ENCODE results near the gene TTLL12. TPM values are rescaled to one million over a fixed set of nuclear protein-coding genes. Genes with fewer than 3 reads are reported as not detected.

The TTLL12 gene
- total RNA-seq, 1 donor from 2014 or later, result 10.6 TPM

DNA sequence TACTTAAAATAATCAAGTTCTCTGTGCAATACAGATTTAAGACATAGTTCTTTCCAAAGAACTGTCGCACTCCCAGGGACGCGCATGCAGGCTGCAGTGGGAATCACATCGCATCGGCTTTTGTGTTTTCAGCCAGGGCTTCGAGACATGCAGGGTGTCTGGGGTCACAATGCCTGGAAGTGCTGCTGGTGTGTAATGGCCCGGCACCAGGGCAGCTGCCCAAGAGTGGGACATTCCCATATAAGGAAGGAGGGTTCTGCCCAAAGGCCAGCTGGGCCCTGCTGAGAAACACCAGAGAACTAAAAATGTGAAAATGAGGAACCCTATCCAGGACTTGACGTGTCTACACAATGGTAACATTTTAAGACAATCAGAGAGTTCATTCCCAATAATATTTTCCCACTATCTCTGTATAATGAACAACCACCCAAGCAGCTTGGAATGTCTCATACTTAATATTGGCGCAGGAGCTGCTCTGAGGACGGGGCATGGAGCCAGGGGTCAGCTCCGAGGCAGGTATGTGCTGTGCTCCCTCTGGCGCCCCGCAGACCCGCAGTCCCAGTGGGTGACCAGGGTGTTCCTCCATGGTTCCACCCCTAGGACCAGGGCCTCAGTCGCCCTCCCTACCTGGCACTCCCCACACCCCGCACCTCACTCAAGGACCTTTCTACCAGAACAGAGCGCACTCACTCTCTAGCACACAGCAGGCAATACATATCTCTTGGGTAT lies 55.0 kb downstream of the TTLL12 start:
- intact Hi-C loops (cut with DNase I), result no loop called here
- H3K36me3 ChIP-seq, result peaks cover 15 to 25% of the 10 kb centered on the region in 2 donors
- DNase-seq (ENCODE audit: low spot score in 2 of 2), result no peak
- TF ChIP-seq, protein P1, sequence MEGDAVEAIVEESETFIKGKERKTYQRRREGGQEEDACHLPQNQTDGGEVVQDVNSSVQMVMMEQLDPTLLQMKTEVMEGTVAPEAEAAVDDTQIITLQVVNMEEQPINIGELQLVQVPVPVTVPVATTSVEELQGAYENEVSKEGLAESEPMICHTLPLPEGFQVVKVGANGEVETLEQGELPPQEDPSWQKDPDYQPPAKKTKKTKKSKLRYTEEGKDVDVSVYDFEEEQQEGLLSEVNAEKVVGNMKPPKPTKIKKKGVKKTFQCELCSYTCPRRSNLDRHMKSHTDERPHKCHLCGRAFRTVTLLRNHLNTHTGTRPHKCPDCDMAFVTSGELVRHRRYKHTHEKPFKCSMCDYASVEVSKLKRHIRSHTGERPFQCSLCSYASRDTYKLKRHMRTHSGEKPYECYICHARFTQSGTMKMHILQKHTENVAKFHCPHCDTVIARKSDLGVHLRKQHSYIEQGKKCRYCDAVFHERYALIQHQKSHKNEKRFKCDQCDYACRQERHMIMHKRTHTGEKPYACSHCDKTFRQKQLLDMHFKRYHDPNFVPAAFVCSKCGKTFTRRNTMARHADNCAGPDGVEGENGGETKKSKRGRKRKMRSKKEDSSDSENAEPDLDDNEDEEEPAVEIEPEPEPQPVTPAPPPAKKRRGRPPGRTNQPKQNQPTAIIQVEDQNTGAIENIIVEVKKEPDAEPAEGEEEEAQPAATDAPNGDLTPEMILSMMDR (IDR thresholded peaks at IDR 0.05), result no peak
- no peaks in the 10 kb centered on the region for H3K27me3 ChIP-seq
- peaks cover 3 to 9% of the 10 kb centered on the region in 2 donors for H3K4me1 ChIP-seq
- H3K27ac ChIP-seq, result peak overlapping the region; percentile 21 to 69
- no peak overlapping the region for H3K4me3 ChIP-seq
- H3K9me3 ChIP-seq, result no peaks in the 10 kb centered on the region

DNA sequence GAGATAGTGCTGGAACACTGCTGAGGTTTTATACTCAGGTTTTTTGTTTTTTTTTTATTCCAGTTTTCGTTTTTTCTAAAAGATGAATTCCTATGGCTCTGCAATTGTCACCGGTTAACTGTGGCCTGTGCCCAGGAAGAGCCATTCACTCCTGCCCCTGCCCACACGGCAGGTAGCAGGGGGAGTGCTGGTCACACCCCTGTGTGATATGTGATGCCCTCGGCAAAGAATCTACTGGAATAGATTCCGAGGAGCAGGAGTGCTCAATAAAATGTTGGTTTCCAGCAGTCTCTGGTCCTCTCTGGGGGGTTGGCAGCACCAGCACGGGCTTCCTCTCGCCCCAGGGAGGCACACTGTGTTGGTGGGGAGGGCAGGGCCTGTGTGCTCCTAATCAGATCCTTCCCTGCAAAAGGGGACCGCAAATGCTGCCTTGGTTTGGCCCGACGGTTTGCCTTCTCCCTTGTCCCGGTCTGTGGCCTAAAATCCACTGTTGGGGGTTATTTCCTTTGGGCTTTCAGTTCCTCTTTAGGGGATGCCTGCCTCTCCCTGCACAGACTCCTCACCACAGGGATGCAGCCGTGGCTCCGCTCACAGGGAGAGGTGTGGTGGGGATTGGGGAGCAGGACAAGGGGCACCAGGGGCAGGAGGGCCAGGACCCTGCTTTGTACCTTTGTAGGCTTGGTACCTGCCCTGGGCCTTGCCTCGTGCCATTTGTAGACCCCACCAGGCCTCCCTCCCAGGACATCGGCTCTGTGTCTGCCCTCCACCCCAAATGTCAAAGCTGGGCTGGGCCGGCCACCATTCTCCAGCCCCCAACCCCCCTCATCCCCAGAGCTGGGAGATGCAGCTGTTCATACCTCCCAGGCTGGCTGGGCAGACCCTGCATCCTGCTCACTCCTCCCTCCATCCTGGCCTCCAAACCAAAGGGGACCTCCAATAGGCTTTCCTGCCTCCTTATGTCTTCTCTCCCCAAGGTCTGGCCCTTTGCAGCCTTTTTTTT lies 57.2 kb downstream of the TTLL12 start:
- intact Hi-C loops (cut with DNase I), result no loop called here
- Histone ChIP-seq H3K27me3 (no peaks in the 10 kb centered on the region), H3K36me3 (peaks cover 4 to 7% of the 10 kb centered on the region in 2 donors), H3K4me1 (peaks cover 3 to 9% of the 10 kb centered on the region in 2 donors), H3K27ac (no peak overlapping the region), H3K4me3 (no peak overlapping the region), H3K9me3 (no peaks in the 10 kb centered on the region)
- TF ChIP-seq, protein P1 (IDR thresholded peaks at IDR 0.05), result no peak
- DNase-seq (ENCODE audit: low spot score in 2 of 2), result no peak

DNA sequence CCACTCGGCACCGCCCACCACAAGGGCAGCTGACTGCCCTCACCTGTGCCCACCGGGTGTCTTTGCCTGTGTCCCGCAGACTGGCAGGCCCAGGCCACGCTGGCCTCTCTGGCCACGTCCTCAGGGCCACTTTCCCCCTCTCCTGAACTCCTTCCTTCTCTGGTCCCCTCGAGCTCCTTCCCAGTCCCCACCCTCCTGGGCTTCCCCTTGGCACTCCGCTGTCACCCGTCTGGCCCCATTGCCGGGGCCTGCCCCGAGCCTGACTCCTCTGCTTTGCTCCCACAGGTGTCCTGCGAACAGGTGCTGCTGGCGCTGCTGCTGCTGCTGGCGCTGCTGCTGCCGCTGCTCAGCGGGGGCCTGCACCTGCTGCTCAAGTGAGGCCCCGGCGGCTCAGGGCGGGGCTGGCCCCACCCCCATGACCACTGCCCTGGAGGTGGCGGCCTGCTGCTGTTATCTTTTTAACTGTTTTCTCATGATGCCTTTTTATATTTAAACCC lies 58.0 kb downstream of the TTLL12 start:
- intact Hi-C loops (cut with DNase I), result no loop called here
- Histone ChIP-seq H3K27ac (no peak overlapping the region), H3K36me3 (no peaks in the 10 kb centered on the region), H3K27me3 (no peaks in the 10 kb centered on the region), H3K4me1 (peaks cover 3 to 9% of the 10 kb centered on the region in 2 donors), H3K9me3 (no peaks in the 10 kb centered on the region), H3K4me3 (no peak overlapping the region)
- no peak for DNase-seq (ENCODE audit: low spot score in 2 of 2)
- TF ChIP-seq, protein P1 (IDR thresholded peaks at IDR 0.05), result no peak

DNA sequence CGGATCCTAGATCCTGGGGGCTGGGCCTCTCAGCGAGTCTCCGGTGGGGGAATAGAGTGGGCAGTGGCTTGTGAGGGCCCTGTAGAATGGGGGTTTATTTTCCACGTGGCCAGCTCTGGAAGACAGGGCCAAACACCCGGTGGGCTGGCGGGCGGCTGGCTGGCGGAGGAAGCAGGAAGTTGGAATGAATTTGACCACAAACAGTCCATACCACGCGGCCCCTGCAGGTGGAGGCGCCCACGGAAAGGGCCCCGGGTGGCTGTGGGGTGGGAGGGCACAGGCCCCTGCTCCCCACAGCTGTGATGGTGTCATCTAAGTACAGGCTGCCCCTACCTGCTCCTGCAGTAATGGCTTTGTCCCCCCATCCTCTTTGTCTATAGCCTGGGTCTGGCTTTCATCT lies 58.8 kb downstream of the TTLL12 start:
- intact Hi-C loops (cut with DNase I), result no loop called here
- no peaks in the 10 kb centered on the region for H3K36me3 ChIP-seq
- no peaks in the 10 kb centered on the region for H3K9me3 ChIP-seq
- no peak overlapping the region for H3K4me3 ChIP-seq
- no peaks in the 10 kb centered on the region for H3K27me3 ChIP-seq
- TF ChIP-seq, protein P1 (IDR thresholded peaks at IDR 0.05), result no peak
- no peak for DNase-seq (ENCODE audit: low spot score in 2 of 2)
- peaks cover 3 to 9% of the 10 kb centered on the region in 2 donors for H3K4me1 ChIP-seq
- no peak overlapping the region for H3K27ac ChIP-seq

DNA sequence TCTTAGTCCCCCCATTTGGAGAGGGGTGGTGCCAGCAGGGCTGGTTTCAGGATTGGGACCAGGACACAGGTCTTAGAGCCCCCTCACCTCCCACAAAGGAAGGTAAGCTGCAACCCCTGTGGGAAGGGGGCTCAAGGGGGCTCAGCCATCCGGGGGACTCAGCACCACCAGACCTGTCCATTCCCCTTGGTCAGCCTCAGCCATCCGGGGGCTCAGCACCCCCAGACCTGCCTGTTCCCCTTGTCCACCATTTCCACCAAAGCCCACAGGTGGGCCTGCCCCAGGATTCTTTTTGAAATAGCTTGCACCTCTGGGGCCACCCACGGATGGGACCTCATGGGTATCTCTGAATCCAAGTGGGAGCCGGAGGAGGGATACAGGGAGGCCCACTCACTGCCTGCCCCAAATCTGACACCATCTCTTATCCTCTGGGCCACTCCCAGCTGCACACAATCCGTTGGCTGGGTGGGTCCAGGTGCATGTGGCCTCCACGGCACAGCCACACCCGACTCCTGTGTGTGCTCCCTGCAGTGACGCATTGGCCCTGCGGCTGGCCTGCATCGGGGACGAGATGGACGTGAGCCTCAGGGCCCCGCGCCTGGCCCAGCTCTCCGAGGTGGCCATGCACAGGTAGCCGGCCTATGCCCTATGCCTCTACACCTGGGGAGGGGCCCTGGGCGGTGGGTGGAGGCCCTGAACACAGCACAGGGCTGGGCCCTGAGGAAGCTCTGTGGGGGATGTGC lies 59.6 kb downstream of the TTLL12 start:
- Histone ChIP-seq H3K4me3 (no peak overlapping the region), H3K9me3 (no peaks in the 10 kb centered on the region), H3K27me3 (no peaks in the 10 kb centered on the region), H3K4me1 (peaks cover 2 to 8% of the 10 kb centered on the region in 2 donors), H3K27ac (no peak overlapping the region), H3K36me3 (no peaks in the 10 kb centered on the region)
- no peak for DNase-seq (ENCODE audit: low spot score in 2 of 2)
- intact Hi-C loops (cut with DNase I), result no loop called here
- TF ChIP-seq, protein P1 (IDR thresholded peaks at IDR 0.05), result no peak
